Left cardiac atrium (tissue), 4 donors: ENCODE measurements around the gene HIVEP3. TPM values are rescaled to one million over a fixed set of nuclear protein-coding genes. Genes with fewer than 3 reads are reported as not detected.
"Not testable (repeated sequence)": the region's sequence is repeated elsewhere in the genome, so short reads cannot be mapped to it uniquely, and the experiment has no call there.

ENCODE experiments used
- ATAC-seq, 2 donors: fragments of 200-7000 bp; cut with Tn5 transposase; one replicate each; pipeline ENCODE4 v1.9.1; 2020; ENCODE audit warnings: mild to moderate bottlenecking in 2 of 2, moderate library complexity in 2 of 2
- DNase-seq: peaks from one replicate; pipeline ENCODE4 v3.0.0-alpha.2; 2020
- intact Hi-C, 2 donors: fragments of 100-400 bp; cut with DNase I; formaldehyde crosslinking; loops; one replicate each; pipeline versions ENCODE4 v1.14.1 to v1.15.1; 2022 to 2023
- total RNA-seq, 2 donors: library from RNA; stranded (reverse); fragmentation: NEBNext Ultra II Directional; extraction: Animal tissue kit (Norgen Biotek cat#: 25700); gene quantifications; one replicate each; pipeline ENCODE4 v1.2.1, GENCODE V29; 2021
- donor health status: DM: no; HTN: yes; CAD: no.
- donor health status: DM: no; HTN: yes; CAD: no; lungs with severe emphysema.
- donor health status: DM: yes; HTN: yes; CAD: no.
- donor health status: Dilated cardiomyopathy.

HIVEP3 gene
- total RNA-seq, 2 donors from 2014 or later: 6.6 to 7.2 TPM

GRCh38 chr1:41560931-41561330, 357.8 kb downstream of the HIVEP3 start:
- ATAC-seq (no peak), DNase-seq (no peak)

GRCh38 chr1:41560496-41560895, 358.2 kb downstream of the HIVEP3 start:
- DNase-seq (no peak), ATAC-seq (no peak)
- intact Hi-C loops: no loop called here

More at GRCh38 chr1:41560931-41561330, 357.8 kb downstream of the HIVEP3 start:
- intact Hi-C loops: no loop called here

- ATAC-seq: no peak
- DNase-seq: no peak
- intact Hi-C loops: no loop called here
These were observed 359.4 kb downstream of the HIVEP3 start for GRCh38 chr1:41559331-41559730.

- peak; percentile 67 for DNase-seq
- peak; percentile 97 for ATAC-seq
- intact Hi-C loops: no loop called here
These were observed 360.0 kb downstream of the HIVEP3 start for GRCh38 chr1:41558761-41559171.

- ATAC-seq (peak; percentile 20 to 22), DNase-seq (no peak)
- intact Hi-C loops: no loop called here
These were observed 360.8 kb downstream of the HIVEP3 start for GRCh38 chr1:41557751-41558455.

GRCh38 chr1:41554746-41555145, 364.0 kb downstream of the HIVEP3 start:
- DNase-seq, ATAC-seq, intact Hi-C loops: not testable (repeated sequence)

GRCh38 chr1:41547781-41548560, 370.8 kb downstream of the HIVEP3 start:
- DNase-seq (no peak), ATAC-seq (no peak)
- intact Hi-C loops: no loop called here

- ATAC-seq (no peak), DNase-seq (no peak)
- intact Hi-C loops: no loop called here
These were observed 371.4 kb downstream of the HIVEP3 start for GRCh38 chr1:41547336-41547735.

- intact Hi-C loops: no loop called here
- peak in 1 of 2 donors; percentile 12 for ATAC-seq
- no peak for DNase-seq
These were observed 371.9 kb downstream of the HIVEP3 start for GRCh38 chr1:41546833-41547135.

GRCh38 chr1:41545996-41546832, 372.5 kb downstream of the HIVEP3 start:
- no peak for DNase-seq
- ATAC-seq: peak in 1 of 2 donors; percentile 60
- intact Hi-C loops: no loop called here

- no peak for ATAC-seq
- intact Hi-C loops: no loop called here
- DNase-seq: no peak
These were observed 376.4 kb downstream of the HIVEP3 start for GRCh38 chr1:41542196-41542930.

GRCh38 chr1:41541592-41541952, 377.1 kb downstream of the HIVEP3 start:
- no peak for ATAC-seq
- no peak for DNase-seq
- intact Hi-C loops: no loop called here

GRCh38 chr1:41540886-41541591, 377.7 kb downstream of the HIVEP3 start:
- peak in 1 of 2 donors; percentile 17 for ATAC-seq
- no peak for DNase-seq
- intact Hi-C loops: no loop called here

GRCh38 chr1:41539999-41540398, 378.7 kb downstream of the HIVEP3 start:
- ATAC-seq (no peak), DNase-seq (no peak)
- intact Hi-C loops: no loop called here

- intact Hi-C loops: no loop called here
- DNase-seq (no peak), ATAC-seq (no peak)
These were observed 379.3 kb downstream of the HIVEP3 start for GRCh38 chr1:41539418-41539805.

- ATAC-seq (no peak), DNase-seq (no peak)
- intact Hi-C loops: no loop called here
These were observed 379.8 kb downstream of the HIVEP3 start for GRCh38 chr1:41538741-41539417.

- intact Hi-C loops: no loop called here
- ATAC-seq (peak; percentile 65 to 70), DNase-seq (peak; percentile 71)
These were observed 380.9 kb downstream of the HIVEP3 start for GRCh38 chr1:41537788-41538351.

GRCh38 chr1:41537251-41537650, 381.5 kb downstream of the HIVEP3 start:
- peak in 1 of 2 donors; percentile 34 for ATAC-seq
- DNase-seq: no peak
- intact Hi-C loops: no loop called here
